NT2/D1 (cell line): Measurements from ENCODE around the gene PLCH2.
"Not testable (repeated sequence)": the region's sequence is repeated elsewhere in the genome, so short reads cannot be mapped to it uniquely, and the experiment has no call there.

ENCODE experiments used
- SUZ12 ChIP-seq: IDR thresholded peaks from 2 replicates; pipeline ENCODE4 v1.6.1; 2011; ENCODE audit not compliant: insufficient read length, insufficient read depth; ENCODE audit errors: extremely low read depth
- ZNF274 ChIP-seq: IDR thresholded peaks from 2 replicates; pipeline ENCODE4 v1.6.1; 2011; ENCODE audit warnings: mild to moderate bottlenecking, low read depth, low read length

DNA sequence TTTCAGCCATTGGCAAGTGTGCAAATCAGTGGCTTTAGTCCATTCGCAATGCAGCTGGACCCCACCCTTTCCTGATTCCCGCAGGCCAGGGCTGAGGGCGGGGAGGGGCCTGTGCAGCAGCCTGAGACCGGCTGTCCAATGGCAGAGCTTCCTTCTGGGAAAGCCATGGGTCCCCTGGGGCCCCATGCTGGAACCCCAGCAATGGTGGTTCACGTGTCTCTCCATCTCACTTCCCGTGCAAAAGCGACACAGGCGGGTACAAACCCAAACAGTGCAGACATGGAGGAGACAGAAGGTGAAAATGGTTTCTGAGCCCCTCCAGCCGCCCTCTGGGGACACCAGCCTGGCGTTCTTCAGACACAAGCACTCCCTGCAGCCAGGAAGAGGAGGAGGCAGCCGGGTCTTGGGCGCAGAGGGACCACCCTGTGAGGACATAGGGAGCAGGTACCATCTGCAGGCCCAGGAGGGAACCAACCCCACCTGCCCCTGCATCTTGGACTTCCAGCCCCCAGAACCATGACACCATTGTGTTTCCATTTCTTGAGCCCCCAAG lies 74.3 kb downstream of the PLCH2 start:
- not testable (repeated sequence) for TF ChIP-seq ZNF274, SUZ12
